ENCODE measurements around the gene HECW1. TPM values are rescaled to one million over a fixed set of nuclear protein-coding genes. Genes with fewer than 3 reads are reported as not detected.

The HECW1 gene
- total RNA-seq, 2 donors from 2014 or later = 0.04 TPM; not detected in 1

DNA sequence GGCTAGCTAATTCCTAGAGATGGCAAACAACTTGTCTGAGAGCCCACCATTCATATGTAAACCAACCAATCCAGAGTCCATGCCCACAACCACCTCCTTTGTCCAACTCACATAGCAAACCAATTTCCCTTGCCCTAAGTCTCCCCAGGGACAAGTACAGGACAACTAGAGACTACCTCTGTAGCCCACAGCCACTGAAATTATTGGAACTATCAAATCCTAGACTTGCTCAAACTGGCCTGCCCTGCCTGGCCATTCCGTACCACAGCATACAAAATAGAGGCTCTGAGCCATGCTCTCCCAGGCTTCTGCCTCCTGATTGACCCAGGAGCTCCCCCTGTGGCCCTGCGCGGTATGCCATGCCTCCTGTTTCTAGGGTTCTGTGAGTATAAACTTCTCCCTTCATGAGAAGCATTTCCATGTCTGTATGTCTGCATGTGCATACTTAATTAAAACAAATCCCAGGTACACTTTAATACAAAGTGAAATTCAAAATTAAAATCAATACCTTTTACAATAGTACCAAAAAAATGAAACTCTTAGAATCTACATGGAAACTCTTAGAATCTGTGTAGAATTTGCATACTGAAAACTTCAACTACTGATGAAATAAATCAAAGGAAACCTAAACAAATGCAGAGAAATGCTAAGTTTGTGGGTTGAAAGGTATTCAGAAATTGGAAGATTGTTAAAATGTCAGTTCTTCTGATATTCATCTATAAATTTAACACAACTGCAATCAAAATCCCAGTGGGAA, 4.0 kb upstream of the HECW1 start:
- Histone ChIP-seq H3K9me3 (no peaks in the 10 kb centered on the region), H3K27me3 (peaks cover 9 to 13% of the 10 kb centered on the region in 2 donors), H3K4me1 (peaks cover 0 to 12% of the 10 kb centered on the region in 2 donors), H3K4me3 (no peak overlapping the region), H3K27ac (no peak overlapping the region), H3K36me3 (no peaks in the 10 kb centered on the region)
- DNase-seq (ENCODE audit: low spot score) = peak; percentile 67
- TF ChIP-seq, protein P1, sequence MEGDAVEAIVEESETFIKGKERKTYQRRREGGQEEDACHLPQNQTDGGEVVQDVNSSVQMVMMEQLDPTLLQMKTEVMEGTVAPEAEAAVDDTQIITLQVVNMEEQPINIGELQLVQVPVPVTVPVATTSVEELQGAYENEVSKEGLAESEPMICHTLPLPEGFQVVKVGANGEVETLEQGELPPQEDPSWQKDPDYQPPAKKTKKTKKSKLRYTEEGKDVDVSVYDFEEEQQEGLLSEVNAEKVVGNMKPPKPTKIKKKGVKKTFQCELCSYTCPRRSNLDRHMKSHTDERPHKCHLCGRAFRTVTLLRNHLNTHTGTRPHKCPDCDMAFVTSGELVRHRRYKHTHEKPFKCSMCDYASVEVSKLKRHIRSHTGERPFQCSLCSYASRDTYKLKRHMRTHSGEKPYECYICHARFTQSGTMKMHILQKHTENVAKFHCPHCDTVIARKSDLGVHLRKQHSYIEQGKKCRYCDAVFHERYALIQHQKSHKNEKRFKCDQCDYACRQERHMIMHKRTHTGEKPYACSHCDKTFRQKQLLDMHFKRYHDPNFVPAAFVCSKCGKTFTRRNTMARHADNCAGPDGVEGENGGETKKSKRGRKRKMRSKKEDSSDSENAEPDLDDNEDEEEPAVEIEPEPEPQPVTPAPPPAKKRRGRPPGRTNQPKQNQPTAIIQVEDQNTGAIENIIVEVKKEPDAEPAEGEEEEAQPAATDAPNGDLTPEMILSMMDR (IDR thresholded peaks at IDR 0.05) = peak; percentile 38 to 72

DNA sequence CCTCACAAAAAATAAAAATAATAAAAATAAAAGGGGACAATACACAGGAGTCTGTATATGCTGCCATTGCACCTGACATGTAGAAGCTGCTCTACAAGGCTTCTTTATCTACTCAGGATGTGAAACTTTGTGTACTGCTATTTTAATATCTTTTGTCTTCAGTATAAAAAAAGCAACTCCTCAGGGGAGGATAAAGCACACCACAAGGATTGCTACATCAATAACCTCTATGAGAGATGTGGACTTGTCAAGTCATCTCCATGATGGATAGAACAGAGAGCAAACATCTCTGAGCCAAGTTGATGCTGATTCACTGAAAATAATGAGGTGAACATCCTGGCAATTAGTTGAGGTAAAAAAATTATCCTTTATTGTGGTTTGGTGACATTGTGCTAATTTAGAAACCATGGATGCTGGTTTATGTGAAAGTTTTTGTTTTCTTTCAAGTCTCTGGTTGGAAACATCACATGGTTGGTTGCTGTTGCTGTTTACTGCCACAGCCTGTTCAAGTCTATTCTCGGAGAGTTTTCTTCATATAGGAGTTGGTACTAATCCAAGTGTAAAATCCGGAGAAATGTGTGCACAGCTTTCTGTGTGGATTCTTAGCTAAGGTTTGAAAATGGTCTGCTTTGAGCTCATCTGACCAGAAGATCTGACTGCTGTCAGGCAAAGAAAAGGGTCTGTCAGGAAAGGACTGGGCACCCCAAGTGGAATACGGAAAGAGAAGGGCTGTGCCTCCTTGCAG, 1.5 kb upstream of the HECW1 start:
- DNase-seq (ENCODE audit: low spot score) = no peak
- Histone ChIP-seq H3K4me1 (peaks cover 0 to 18% of the 10 kb centered on the region in 2 donors), H3K27me3 (peaks cover 13 to 22% of the 10 kb centered on the region in 2 donors)

DNA sequence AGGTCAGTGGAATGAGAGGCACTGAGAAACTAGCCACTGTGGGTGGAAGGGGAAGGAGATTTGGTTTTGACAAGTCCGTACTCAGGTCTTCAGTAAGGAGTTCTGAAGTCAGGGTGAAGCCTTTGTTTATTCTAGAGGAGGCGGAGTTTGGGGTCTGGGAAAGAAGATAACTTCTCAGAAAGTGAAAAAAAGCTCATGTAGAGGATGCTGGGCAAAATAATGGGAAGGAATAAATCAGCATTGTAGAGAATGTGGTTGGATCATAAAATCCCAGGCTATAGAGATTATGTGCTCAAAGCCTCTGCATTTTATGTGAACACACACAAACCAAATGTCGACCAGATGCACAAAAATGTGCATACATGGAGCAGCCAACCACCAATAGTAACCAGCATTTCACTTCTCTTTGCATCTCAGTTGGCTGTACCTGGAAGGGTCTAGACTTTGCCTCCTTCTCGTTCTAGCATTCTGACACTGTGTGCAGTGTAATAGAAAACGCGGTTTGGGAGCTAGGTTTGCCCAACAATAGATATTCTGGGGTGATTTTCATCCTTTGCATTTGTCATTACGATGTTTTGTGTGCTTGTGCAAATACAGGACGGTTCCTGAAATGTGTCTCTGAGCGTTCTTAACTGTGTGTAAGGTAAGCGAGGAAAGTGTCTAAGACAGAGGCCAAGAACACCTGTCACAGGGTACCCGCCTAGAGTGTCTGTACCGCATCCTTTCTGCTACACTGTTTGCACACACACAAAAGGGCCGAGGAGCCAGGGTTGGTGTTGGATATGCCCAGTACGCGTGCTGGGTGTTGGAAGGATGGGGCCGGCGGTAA, 603 bp upstream of the HECW1 start:
- Histone ChIP-seq H3K4me3 (no peak overlapping the region), H3K27me3 (peaks cover 13 to 22% of the 10 kb centered on the region in 2 donors)
- TF ChIP-seq, protein P1 (IDR thresholded peaks at IDR 0.05) = no peak

More for the DNA sequence above, 1.5 kb upstream of the HECW1 start:
- Histone ChIP-seq H3K9me3 (no peaks in the 10 kb centered on the region), H3K36me3 (no peaks in the 10 kb centered on the region), H3K4me3 (no peak overlapping the region), H3K27ac (no peak overlapping the region)
- TF ChIP-seq, protein P1 (IDR thresholded peaks at IDR 0.05) = no peak

DNA sequence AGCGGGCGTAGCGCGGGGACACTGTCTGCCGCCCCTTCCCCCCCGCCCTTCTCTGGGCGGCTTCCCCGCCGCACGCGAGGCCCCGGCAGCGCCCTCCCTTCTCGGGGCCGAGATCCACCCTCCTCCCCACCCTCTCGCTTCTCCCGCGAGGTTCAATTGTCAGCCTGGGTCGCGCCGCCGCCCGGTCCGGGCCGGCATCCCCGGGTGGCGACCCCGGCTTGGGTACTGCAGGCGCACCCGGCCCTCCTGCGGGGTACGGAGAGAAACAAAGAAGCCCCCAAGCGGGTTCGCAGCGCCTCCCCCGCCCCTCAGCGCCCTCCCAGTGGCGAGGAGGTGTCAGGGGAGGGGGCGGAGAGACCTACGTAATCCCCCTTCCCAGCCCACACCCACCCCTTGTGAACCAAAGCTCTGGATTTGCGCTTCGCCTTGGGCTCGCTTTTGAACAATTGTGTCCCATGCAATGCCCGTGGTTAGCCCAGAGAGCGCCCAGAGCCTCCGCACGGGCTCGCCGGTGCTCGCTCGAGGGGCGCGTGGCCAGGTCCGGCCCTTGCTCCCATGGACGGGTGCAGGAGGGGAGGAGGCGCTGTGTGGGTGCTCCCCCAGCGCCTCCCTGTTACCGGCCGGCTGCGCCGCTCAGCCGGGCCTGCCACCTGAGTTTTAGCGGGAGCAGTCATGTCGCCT, 634 bp downstream of the HECW1 start:
- H3K9me3 ChIP-seq = no peaks in the 10 kb centered on the region

More for the DNA sequence above, 603 bp upstream of the HECW1 start:
- Histone ChIP-seq H3K27ac (no peak overlapping the region), H3K9me3 (no peaks in the 10 kb centered on the region), H3K4me1 (peaks cover 0 to 18% of the 10 kb centered on the region in 2 donors), H3K36me3 (no peaks in the 10 kb centered on the region)
- DNase-seq (ENCODE audit: low spot score) = no peak

More for the DNA sequence above, 634 bp downstream of the HECW1 start:
- H3K27me3 ChIP-seq = peaks cover 13 to 22% of the 10 kb centered on the region in 2 donors
- peak overlapping the region in 1 of 2 donors; percentile 43 for H3K4me3 ChIP-seq
- H3K36me3 ChIP-seq = no peaks in the 10 kb centered on the region
- TF ChIP-seq, protein P1 (IDR thresholded peaks at IDR 0.05) = no peak
- no peak overlapping the region for H3K27ac ChIP-seq
- DNase-seq (ENCODE audit: low spot score) = no peak
- peaks cover 0 to 18% of the 10 kb centered on the region in 2 donors for H3K4me1 ChIP-seq

All from right atrium auricular region (tissue), 2 donors.